D341Med (cell line): ENCODE results near the gene BRAF.
"Not testable (repeated sequence)": the region's sequence is repeated elsewhere in the genome, so short reads cannot be mapped to it uniquely, and the experiment has no call there.

Experiments used
- DNase-seq: peaks from one replicate; pipeline ENCODE4 v3.0.0; 2012; ENCODE audit warnings: low spot score

BRAF gene

GRCh38 chr7:140924821-140925421 lies at the start of gene BRAF:
Gene BRAF (minus strand): TSS chr7:140924929. CDS start chr7:140924703, 226 bp downstream.
- DNase-seq: peak; percentile 95

GRCh38 chr7:140972876-140973829 lies 48.4 kb upstream of the BRAF start:
- DNase-seq: no peak

- no peak for DNase-seq
Measured at GRCh38 chr7:140972344-140972743, 47.6 kb upstream of the BRAF start.

- DNase-seq: no peak
Measured at GRCh38 chr7:140967438-140967837, 42.7 kb upstream of the BRAF start.

GRCh38 chr7:140966561-140967233 lies 42.0 kb upstream of the BRAF start:
- no peak for DNase-seq

GRCh38 chr7:140961117-140961516 lies 36.4 kb upstream of the BRAF start:
- no peak for DNase-seq

- not testable (repeated sequence) for DNase-seq
Measured at GRCh38 chr7:140956997-140957396, 32.3 kb upstream of the BRAF start.

GRCh38 chr7:140945940-140946339 lies 21.2 kb upstream of the BRAF start:
- no peak for DNase-seq

GRCh38 chr7:140942242-140942641 lies 17.5 kb upstream of the BRAF start:
- DNase-seq: not testable (repeated sequence)

- no peak for DNase-seq
Measured at GRCh38 chr7:140940898-140941297, 16.2 kb upstream of the BRAF start.

GRCh38 chr7:140937702-140938264 lies 13.1 kb upstream of the BRAF start:
- DNase-seq: no peak

- no peak for DNase-seq
Measured at GRCh38 chr7:140928491-140929309, 4.0 kb upstream of the BRAF start.

GRCh38 chr7:140927945-140928344 lies 3.2 kb upstream of the BRAF start:
- DNase-seq: not testable (repeated sequence)

- no peak for DNase-seq
Measured at GRCh38 chr7:140927351-140927750, 2.6 kb upstream of the BRAF start.

- no peak for DNase-seq
Measured at GRCh38 chr7:140926021-140926817, 1.5 kb upstream of the BRAF start.

- DNase-seq: peak; percentile 67
Measured at GRCh38 chr7:140924019-140924820, 509 bp downstream of the BRAF start.

- peak; percentile 42 for DNase-seq
Measured at GRCh38 chr7:140923358-140924006, 1.2 kb downstream of the BRAF start.

- DNase-seq: no peak
Measured at GRCh38 chr7:140922741-140923345, 1.9 kb downstream of the BRAF start.

- DNase-seq: no peak
Measured at GRCh38 chr7:140920745-140921144, 4.0 kb downstream of the BRAF start.
